Measurements from ENCODE around the gene DMAC1. TPM values are rescaled to one million over a fixed set of nuclear protein-coding genes. Genes with fewer than 3 reads are reported as not detected.

The DMAC1 gene
- total and polyA plus RNA-seq, 12 donors = 22.1 to 172 (median 149) TPM

- Histone ChIP-seq H3K9me3 (no peaks in the 10 kb centered on the region), H3K4me3 (no peak overlapping the region), H3K4me1 (peaks cover 0 to 23% (median 14%) of the 10 kb centered on the region in 9 donors), H3K27ac (no peak overlapping the region), H3K36me3 (peaks cover 0 to 67% (median 16%) of the 10 kb centered on the region in 9 donors), H3K27me3 (no peaks in the 10 kb centered on the region)
- ATAC-seq = no peak
- intact Hi-C loops (cut with DNase I) = no loop called here
- TF ChIP-seq CTCF (IDR thresholded peaks at IDR 0.05) = no peak
- DNase-seq = no peak
- 93 to 95% methylated on average over 3 of the region's 3 CpGs for WGBS, 2 donors
These were observed 5.4 kb downstream of the DMAC1 start for GRCh38 chr9:7794196-7794595.

- DNase-seq (no peak), ATAC-seq (no peak)
- no peak overlapping the region for H3K4me3 ChIP-seq
- intact Hi-C loops (cut with DNase I) = no loop called here
- no peaks in the 10 kb centered on the region for H3K27me3 ChIP-seq
- H3K27ac ChIP-seq = no peak overlapping the region
- no peak for TF ChIP-seq CTCF (IDR thresholded peaks at IDR 0.05)
- peaks cover 0 to 49% (median 16%) of the 10 kb centered on the region in 9 donors for H3K36me3 ChIP-seq
- peaks cover 0 to 4% (median 0%) of the 10 kb centered on the region in 9 donors for H3K4me1 ChIP-seq
- 57 to 62% methylated on average over 4 of the region's 4 CpGs for WGBS, 2 donors
- H3K9me3 ChIP-seq = no peaks in the 10 kb centered on the region
These were observed 8.2 kb downstream of the DMAC1 start for GRCh38 chr9:7791394-7791793.

- Histone ChIP-seq H3K4me3 (no peak overlapping the region), H3K4me1 (peaks cover 0 to 4% (median 0%) of the 10 kb centered on the region in 9 donors), H3K9me3 (no peaks in the 10 kb centered on the region), H3K36me3 (peaks cover 0 to 43% (median 16%) of the 10 kb centered on the region in 9 donors), H3K27ac (no peak overlapping the region), H3K27me3 (no peaks in the 10 kb centered on the region)
- no peak for ATAC-seq
- TF ChIP-seq CTCF (IDR thresholded peaks at IDR 0.05) = no peak
- 90 to 94% methylated on average over 6 of the region's 6 CpGs for WGBS, 2 donors
- intact Hi-C loops (cut with DNase I) = no loop called here
- no peak for DNase-seq
These were observed 8.8 kb downstream of the DMAC1 start for GRCh38 chr9:7790819-7791182.

- no peak overlapping the region for H3K27ac ChIP-seq
- WGBS, 2 donors = 44 to 58% methylated on average over 12 of the region's 12 CpGs
- no peaks in the 10 kb centered on the region for H3K9me3 ChIP-seq
- ATAC-seq (peak in 2 of 8 donors; percentile 11 to 39), DNase-seq (no peak)
- peaks cover 0 to 37% (median 12%) of the 10 kb centered on the region in 9 donors for H3K36me3 ChIP-seq
- no peaks in the 10 kb centered on the region for H3K27me3 ChIP-seq
- peaks cover 0 to 4% (median 0%) of the 10 kb centered on the region in 9 donors for H3K4me1 ChIP-seq
- no peak for TF ChIP-seq CTCF (IDR thresholded peaks at IDR 0.05)
- H3K4me3 ChIP-seq = no peak overlapping the region
- intact Hi-C loops (cut with DNase I) = no loop called here
These were observed 9.4 kb downstream of the DMAC1 start for GRCh38 chr9:7790022-7790818.
